Endodermal cell (in vitro differentiated cells): ENCODE data around the gene GPR153. TPM values are rescaled to one million over a fixed set of nuclear protein-coding genes. Genes with fewer than 3 reads are reported as not detected.

Experiments used
- DNase-seq: peaks from one replicate; pipeline ENCODE4 v3.0.0-alpha.2; 2017
- H3K27ac ChIP-seq: 2 replicates; pipeline ENCODE4 v1.5.1; 2013; ENCODE audit warnings: mild to moderate bottlenecking, low read depth, low read length, moderate library complexity
- H3K27me3 ChIP-seq: 2 replicates; pipeline ENCODE4 v1.6.1; 2013; ENCODE audit warnings: mild to moderate bottlenecking, low read length, moderate library complexity; ENCODE audit not compliant: insufficient read depth, control insufficient read depth, poor library complexity, severe bottlenecking
- H3K36me3 ChIP-seq: 2 replicates; pipeline ENCODE4 v1.7.0; 2013; ENCODE audit warnings: mild to moderate bottlenecking, low read length, moderate library complexity; ENCODE audit not compliant: control insufficient read depth, insufficient read depth
- H3K4me1 ChIP-seq: one replicate; pipeline ENCODE4 v1.7.0; 2013; ENCODE audit warnings: low read length; ENCODE audit not compliant: control insufficient read depth, insufficient read depth
- H3K4me3 ChIP-seq: 2 replicates; pipeline ENCODE4 v1.5.1; 2013; ENCODE audit warnings: mild to moderate bottlenecking, low read length, moderate library complexity
- H3K9ac ChIP-seq: 2 replicates; pipeline ENCODE4 v1.6.1; 2013; ENCODE audit warnings: mild to moderate bottlenecking, low read length, moderate library complexity; ENCODE audit not compliant: poor library complexity, severe bottlenecking; ENCODE audit errors: extremely low read depth
- H3K9me3 ChIP-seq: 2 replicates; pipeline ENCODE4 v1.6.1; 2013; ENCODE audit warnings: mild to moderate bottlenecking, low read length, moderate library complexity; ENCODE audit not compliant: control insufficient read depth
- H3K27ac Mint-ChIP-seq: 2 replicates; pipeline ENCODE4 v1.8.0; 2020; ENCODE audit warnings: mixed read lengths
- H3K27me3 Mint-ChIP-seq: 2 replicates; pipeline ENCODE4 v1.8.0; 2021; ENCODE audit warnings: mild to moderate bottlenecking, mixed read lengths; ENCODE audit not compliant: insufficient read depth
- H3K36me3 Mint-ChIP-seq: 2 replicates; pipeline ENCODE4 v1.8.0; 2020; ENCODE audit warnings: low read depth, mixed read lengths
- H3K4me1 Mint-ChIP-seq: 2 replicates; pipeline ENCODE4 v1.8.0; 2020; ENCODE audit warnings: mixed read lengths
- H3K4me3 Mint-ChIP-seq: 2 replicates; pipeline ENCODE4 v1.8.0; 2020; ENCODE audit warnings: mild to moderate bottlenecking, moderate library complexity, mixed read lengths
- H3K9me3 Mint-ChIP-seq: 2 replicates; pipeline ENCODE4 v1.8.0; 2020; ENCODE audit warnings: mild to moderate bottlenecking, mixed read lengths
- WGBS, 2 experiments: methylation state at CpG; one replicate each; pipeline versions ENCODE4 v1.1.5 to v1.1.7; 2013; ENCODE audit warnings: missing lambda C conversion rate in 2 of 2, mixed read lengths in 1 of 2; ENCODE audit not compliant: insufficient coverage in 1 of 2, insufficient read length in 1 of 2; 5-methylcytosine and 5-hydroxymethylcytosine counted together
- total RNA-seq, 2 donors: library from RNA; stranded (reverse); fragmentation: NEBNext Ultra II Directional in 1 of 2; extraction: Animal tissue kit (Norgen Biotek cat#: 25700) in 1 of 2; gene quantifications; 2 replicates in 1 of 2; 3 replicates in 1 of 2; pipeline ENCODE4 v1.2.1, GENCODE V29; 2021
- TF ChIP-seq, protein P1 (sequence below): fragments of 200-600 bp; sonication (generic); conservative IDR thresholded peaks from 2 replicates; pipeline ENCODE4 v1.5.0; 2021; ENCODE audit warnings: antibody characterized with exemption, mild to moderate bottlenecking

GPR153 gene
- total RNA-seq, 2 donors from 2014 or later: 2.4 to 2.8 TPM

DNA sequence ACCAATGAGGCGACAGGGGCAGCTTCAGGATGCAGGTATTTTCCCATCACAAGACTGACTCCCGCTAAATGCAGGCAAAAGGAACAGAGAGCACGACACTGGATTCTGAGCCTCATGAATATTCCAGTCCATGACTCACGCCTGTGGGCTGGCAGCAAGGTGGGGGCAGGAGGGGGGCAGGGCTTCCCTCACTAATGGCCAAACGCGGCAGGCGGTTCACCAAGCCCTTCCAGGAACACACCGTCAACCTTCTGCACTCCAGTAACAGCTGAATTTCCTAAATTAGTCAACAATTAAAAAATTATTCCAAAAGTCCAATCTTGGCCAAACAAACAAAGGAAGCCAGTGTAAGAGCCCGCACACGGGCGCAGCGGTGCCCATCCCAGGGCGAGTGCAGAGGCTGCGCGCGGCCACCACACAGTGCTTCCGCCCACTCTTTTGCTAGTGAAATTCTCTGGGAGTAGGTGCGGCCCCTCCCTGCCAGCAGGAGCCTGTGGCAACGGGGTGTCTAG, 12.5 kb upstream of the GPR153 start:
- Mint-ChIP-seq H3K27me3 (no peaks in the 10 kb centered on the region), H3K4me3 (no peak overlapping the region), H3K27ac (peak overlapping the region; percentile 58), H3K36me3 (no peaks in the 10 kb centered on the region), H3K4me1 (peaks cover 22% of the 10 kb centered on the region), H3K9me3 (no peaks in the 10 kb centered on the region)
- Histone ChIP-seq H3K27me3 (no peaks in the 10 kb centered on the region), H3K9ac (no peak overlapping the region), H3K9me3 (no peaks in the 10 kb centered on the region), H3K36me3 (no peaks in the 10 kb centered on the region), H3K27ac (peak overlapping the region; percentile 44), H3K4me1 (peaks cover 8% of the 10 kb centered on the region), H3K4me3 (no peak overlapping the region)
- 83 to 84% methylated on average over 12 to 19 of the region's 19 CpGs for WGBS, 2 experiments
- TF ChIP-seq, protein P1, sequence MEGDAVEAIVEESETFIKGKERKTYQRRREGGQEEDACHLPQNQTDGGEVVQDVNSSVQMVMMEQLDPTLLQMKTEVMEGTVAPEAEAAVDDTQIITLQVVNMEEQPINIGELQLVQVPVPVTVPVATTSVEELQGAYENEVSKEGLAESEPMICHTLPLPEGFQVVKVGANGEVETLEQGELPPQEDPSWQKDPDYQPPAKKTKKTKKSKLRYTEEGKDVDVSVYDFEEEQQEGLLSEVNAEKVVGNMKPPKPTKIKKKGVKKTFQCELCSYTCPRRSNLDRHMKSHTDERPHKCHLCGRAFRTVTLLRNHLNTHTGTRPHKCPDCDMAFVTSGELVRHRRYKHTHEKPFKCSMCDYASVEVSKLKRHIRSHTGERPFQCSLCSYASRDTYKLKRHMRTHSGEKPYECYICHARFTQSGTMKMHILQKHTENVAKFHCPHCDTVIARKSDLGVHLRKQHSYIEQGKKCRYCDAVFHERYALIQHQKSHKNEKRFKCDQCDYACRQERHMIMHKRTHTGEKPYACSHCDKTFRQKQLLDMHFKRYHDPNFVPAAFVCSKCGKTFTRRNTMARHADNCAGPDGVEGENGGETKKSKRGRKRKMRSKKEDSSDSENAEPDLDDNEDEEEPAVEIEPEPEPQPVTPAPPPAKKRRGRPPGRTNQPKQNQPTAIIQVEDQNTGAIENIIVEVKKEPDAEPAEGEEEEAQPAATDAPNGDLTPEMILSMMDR: no peak
- DNase-seq: peak; percentile 84

DNA sequence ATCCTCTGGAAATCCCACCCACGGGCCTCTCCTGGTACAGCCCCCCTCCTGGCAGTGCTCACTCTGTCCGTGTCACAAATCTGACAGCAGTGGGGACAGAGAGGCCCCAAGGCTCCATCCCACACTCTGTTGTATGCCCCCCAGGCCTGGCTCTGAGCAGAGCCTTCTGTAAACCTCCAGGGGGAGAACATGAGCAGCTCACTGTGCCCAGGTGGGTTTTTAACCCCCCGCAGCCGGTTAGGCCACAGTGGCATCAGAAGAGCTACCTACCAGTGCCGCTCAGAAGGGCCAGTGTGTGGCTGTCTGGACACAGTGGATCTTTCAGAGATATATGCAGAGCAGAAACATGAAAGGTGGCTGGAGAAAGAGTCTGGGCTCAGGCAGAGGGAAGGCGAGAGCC, 12.0 kb upstream of the GPR153 start:
- H3K27ac Mint-ChIP-seq: peak overlapping the region; percentile 58
- H3K4me3 ChIP-seq: no peak overlapping the region
- peak; percentile 72 for DNase-seq

DNA sequence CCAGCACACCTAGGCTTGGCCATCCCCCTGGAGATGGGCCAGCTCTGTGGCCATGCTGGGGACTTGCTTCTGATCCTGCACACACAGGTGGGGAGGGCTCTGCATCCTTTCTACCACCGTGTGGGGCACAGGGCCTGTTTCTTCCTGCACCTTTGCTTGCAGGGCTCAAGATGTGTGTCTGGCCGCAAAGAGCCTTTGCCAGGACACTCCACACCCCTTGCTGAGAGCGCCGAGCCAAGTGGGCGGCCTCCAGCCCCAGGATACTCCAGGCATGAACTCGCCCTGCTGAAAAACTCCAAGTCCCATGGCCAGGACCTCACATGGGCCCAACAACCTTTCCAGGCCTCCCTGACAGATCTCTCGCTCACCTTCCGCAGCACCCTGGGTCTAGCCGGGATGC, 11.6 kb upstream of the GPR153 start:
- DNase-seq: no peak
- Histone ChIP-seq H3K4me3 (no peak overlapping the region), H3K36me3 (no peaks in the 10 kb centered on the region), H3K4me1 (peaks cover 8% of the 10 kb centered on the region), H3K27me3 (no peaks in the 10 kb centered on the region), H3K9ac (no peak overlapping the region), H3K9me3 (no peaks in the 10 kb centered on the region), H3K27ac (no peak overlapping the region)
- H3K4me1 Mint-ChIP-seq: peaks cover 22% of the 10 kb centered on the region
- H3K27me3 Mint-ChIP-seq: no peaks in the 10 kb centered on the region
- no peaks in the 10 kb centered on the region for H3K36me3 Mint-ChIP-seq
- peak overlapping the region; percentile 52 for H3K27ac Mint-ChIP-seq
- H3K9me3 Mint-ChIP-seq: no peaks in the 10 kb centered on the region
- 90 to 94% methylated on average over 6 to 9 of the region's 9 CpGs for WGBS, 2 experiments
- H3K4me3 Mint-ChIP-seq: no peak overlapping the region
- TF ChIP-seq, protein P1: no peak

More for the DNA sequence above, 12.0 kb upstream of the GPR153 start:
- Histone ChIP-seq H3K4me1 (peaks cover 8% of the 10 kb centered on the region), H3K9ac (no peak overlapping the region), H3K9me3 (no peaks in the 10 kb centered on the region), H3K27ac (peak overlapping the region; percentile 44), H3K36me3 (no peaks in the 10 kb centered on the region), H3K27me3 (no peaks in the 10 kb centered on the region)
- TF ChIP-seq, protein P1: peak; percentile 67
- H3K27me3 Mint-ChIP-seq: no peaks in the 10 kb centered on the region
- H3K9me3 Mint-ChIP-seq: no peaks in the 10 kb centered on the region
- no peaks in the 10 kb centered on the region for H3K36me3 Mint-ChIP-seq
- no peak overlapping the region for H3K4me3 Mint-ChIP-seq
- WGBS, 2 experiments: 79 to 82% methylated on average over 6 of the region's 6 CpGs
- H3K4me1 Mint-ChIP-seq: peaks cover 22% of the 10 kb centered on the region
